ENCODE measurements around the gene KIF26B. TPM values are rescaled to one million over a fixed set of nuclear protein-coding genes. Genes with fewer than 3 reads are reported as not detected.

The KIF26B gene
- total RNA-seq, 3 donors from 2014 or later (not counting 1 experiment from before 2014, with no cell fraction given) = 0.16 to 0.96 (median 0.18) TPM

GRCh38 chr1:245200146-245200545 lies 45.4 kb downstream of the KIF26B start:
- no peak overlapping the region for H3K4me3 Mint-ChIP-seq
- intact Hi-C loops (cut with micrococcal nuclease) = no loop called here
- no peaks in the 10 kb centered on the region for H3K36me3 Mint-ChIP-seq
- no peak overlapping the region for H3K27ac Mint-ChIP-seq
- H3K27me3 Mint-ChIP-seq (ENCODE audit: low read depth in 2 of 2) = peaks cover 0 to 10% of the 10 kb centered on the region in 2 donors
- Histone ChIP-seq H3K27ac (ENCODE audit: low read length) (no peak overlapping the region), H3K4me1 (ENCODE audit: control insufficient read depth, insufficient read depth, low read length) (peaks cover 10% of the 10 kb centered on the region), H3K9me3 (ENCODE audit: control insufficient read depth, insufficient read depth, low read length) (no peaks in the 10 kb centered on the region), H3K4me3 (ENCODE audit: low read length) (no peak overlapping the region), H3K36me3 (ENCODE audit: control insufficient read depth, insufficient read depth, low read length) (no peaks in the 10 kb centered on the region), H3K27me3 (ENCODE audit: control insufficient read depth, insufficient read depth, low read length) (no peaks in the 10 kb centered on the region)
- peaks cover 13 to 15% of the 10 kb centered on the region in 2 donors for H3K4me1 Mint-ChIP-seq
- ATAC-seq = no peak
- 81% methylated on average over 4 of the region's 4 CpGs for WGBS (ENCODE audit: insufficient coverage)
- no peaks in the 10 kb centered on the region for H3K9me3 Mint-ChIP-seq
- TF ChIP-seq CTCF (IDR thresholded peaks at IDR 0.05) = no peak
- DNase-seq = no peak

GRCh38 chr1:245201201-245201600 lies 46.4 kb downstream of the KIF26B start:
- ATAC-seq (no peak), DNase-seq (no peak)
- Mint-ChIP-seq H3K4me1 (peaks cover 13 to 15% of the 10 kb centered on the region in 2 donors), H3K27ac (no peak overlapping the region), H3K27me3 (ENCODE audit: low read depth in 2 of 2) (peaks cover 0 to 10% of the 10 kb centered on the region in 2 donors), H3K9me3 (peaks cover 0 to under 1% of the 10 kb centered on the region in 2 donors), H3K36me3 (peaks cover 2% of the 10 kb centered on the region), H3K4me3 (no peak overlapping the region)
- Histone ChIP-seq H3K4me3 (ENCODE audit: low read length) (no peak overlapping the region), H3K9me3 (ENCODE audit: control insufficient read depth, insufficient read depth, low read length) (peaks cover 4% of the 10 kb centered on the region), H3K27me3 (ENCODE audit: control insufficient read depth, insufficient read depth, low read length) (no peaks in the 10 kb centered on the region), H3K27ac (ENCODE audit: low read length) (no peak overlapping the region), H3K36me3 (ENCODE audit: control insufficient read depth, insufficient read depth, low read length) (no peaks in the 10 kb centered on the region), H3K4me1 (ENCODE audit: control insufficient read depth, insufficient read depth, low read length) (peaks cover 10% of the 10 kb centered on the region)
- WGBS (ENCODE audit: insufficient coverage) = 90% methylated on average over 4 of the region's 4 CpGs
- TF ChIP-seq CTCF (IDR thresholded peaks at IDR 0.05) = no peak
- intact Hi-C loops (cut with micrococcal nuclease) = no loop called here

- Histone ChIP-seq H3K27me3 (ENCODE audit: control insufficient read depth, insufficient read depth, low read length) (no peaks in the 10 kb centered on the region), H3K9me3 (ENCODE audit: control insufficient read depth, insufficient read depth, low read length) (peaks cover 10% of the 10 kb centered on the region), H3K36me3 (ENCODE audit: control insufficient read depth, insufficient read depth, low read length) (no peaks in the 10 kb centered on the region), H3K4me1 (ENCODE audit: control insufficient read depth, insufficient read depth, low read length) (peaks cover 10% of the 10 kb centered on the region), H3K27ac (ENCODE audit: low read length) (no peak overlapping the region), H3K4me3 (ENCODE audit: low read length) (no peak overlapping the region)
- 54% methylated on average over 5 of the region's 5 CpGs for WGBS (ENCODE audit: insufficient coverage)
- H3K4me3 Mint-ChIP-seq = no peak overlapping the region
- intact Hi-C loops (cut with micrococcal nuclease) = no loop called here
- H3K4me1 Mint-ChIP-seq = peaks cover 13 to 15% of the 10 kb centered on the region in 2 donors
- H3K27ac Mint-ChIP-seq = no peak overlapping the region
- H3K36me3 Mint-ChIP-seq = peaks cover 8% of the 10 kb centered on the region
- no peak for DNase-seq
- ATAC-seq = no peak
- peaks cover 0 to 3% of the 10 kb centered on the region in 2 donors for H3K9me3 Mint-ChIP-seq
- TF ChIP-seq CTCF (IDR thresholded peaks at IDR 0.05) = no peak
- peaks cover 0 to 7% of the 10 kb centered on the region in 2 donors for H3K27me3 Mint-ChIP-seq (ENCODE audit: low read depth in 2 of 2)
Measured at GRCh38 chr1:245201827-245202226, 47.0 kb downstream of the KIF26B start.

- peaks cover 12% of the 10 kb centered on the region for H3K36me3 Mint-ChIP-seq
- intact Hi-C loops (cut with micrococcal nuclease) = no loop called here
- DNase-seq (no peak), ATAC-seq (no peak)
- no peak for TF ChIP-seq CTCF (IDR thresholded peaks at IDR 0.05)
- Histone ChIP-seq H3K4me1 (ENCODE audit: control insufficient read depth, insufficient read depth, low read length) (no peaks in the 10 kb centered on the region), H3K27ac (ENCODE audit: low read length) (no peak overlapping the region), H3K27me3 (ENCODE audit: control insufficient read depth, insufficient read depth, low read length) (no peaks in the 10 kb centered on the region), H3K4me3 (ENCODE audit: low read length) (no peak overlapping the region), H3K9me3 (ENCODE audit: control insufficient read depth, insufficient read depth, low read length) (peaks cover 15% of the 10 kb centered on the region), H3K36me3 (ENCODE audit: control insufficient read depth, insufficient read depth, low read length) (no peaks in the 10 kb centered on the region)
- H3K4me1 Mint-ChIP-seq = no peaks in the 10 kb centered on the region
- H3K27me3 Mint-ChIP-seq (ENCODE audit: low read depth in 2 of 2) = peaks cover 0 to 2% of the 10 kb centered on the region in 2 donors
- peaks cover 0 to 4% of the 10 kb centered on the region in 2 donors for H3K9me3 Mint-ChIP-seq
- no peak overlapping the region for H3K27ac Mint-ChIP-seq
- H3K4me3 Mint-ChIP-seq = no peak overlapping the region
- WGBS (ENCODE audit: insufficient coverage) = 67% methylated on average over 2 of the region's 3 CpGs
Measured at GRCh38 chr1:245205396-245205795, 50.6 kb downstream of the KIF26B start.
